Measurements from ENCODE around the gene UBXN11. TPM values are rescaled to one million over a fixed set of nuclear protein-coding genes. Genes with fewer than 3 reads are reported as not detected.

The UBXN11 gene
- total and polyA plus RNA-seq, 2 of the 13 experiments (the other 11 are each of a cell fraction or from before 2014, with no cell fraction given) = 9.3 to 10.4 TPM

DNA sequence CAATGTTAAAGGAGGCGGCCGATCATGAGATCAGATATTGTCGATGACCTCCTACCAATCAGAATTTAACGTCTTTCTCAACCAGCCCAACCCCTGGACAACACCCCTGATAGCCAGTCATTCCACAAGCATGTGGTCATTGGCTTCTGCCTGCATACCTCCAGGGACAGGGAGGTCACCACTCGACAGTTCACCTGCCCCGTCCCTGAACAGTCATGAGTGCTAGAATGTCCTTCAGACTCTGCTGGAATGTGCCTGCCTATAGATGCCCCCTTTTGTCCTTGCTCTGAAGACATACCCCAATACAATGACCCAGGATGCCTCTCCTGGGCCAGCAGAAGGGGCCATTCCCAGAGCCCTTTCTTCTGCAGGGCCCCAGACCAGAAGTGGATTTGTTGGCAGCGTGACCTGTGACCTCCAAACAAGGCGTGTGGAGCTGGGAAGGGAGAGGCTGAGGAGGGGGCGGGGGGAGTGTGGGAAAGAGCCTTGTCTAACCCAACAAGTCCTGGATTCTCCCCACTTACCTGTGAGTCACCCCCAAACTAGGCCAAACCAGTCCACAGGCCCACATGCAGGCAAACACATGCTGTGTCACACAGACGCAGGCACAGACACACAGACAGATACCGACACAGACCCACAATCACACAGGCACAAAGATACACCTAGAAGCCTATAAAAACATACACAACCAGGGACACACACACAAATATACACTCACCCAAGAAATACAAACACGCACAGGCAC lies 45.3 kb upstream of the UBXN11 start (continued):
- TF ChIP-seq SP4 (CRISPR knock-in tag; IDR thresholded peaks at IDR 0.05) (no peak), ELF3 (CRISPR knock-in tag; IDR thresholded peaks at IDR 0.05) (no peak), PAX8 (CRISPR knock-in tag; IDR thresholded peaks at IDR 0.05; ENCODE audit: borderline replicate concordance) (no peak), ATF1 (CRISPR knock-in tag; IDR thresholded peaks at IDR 0.05) (no peak), SOX6 (IDR thresholded peaks at IDR 0.05) (no peak), SOX6 (CRISPR knock-in tag; IDR thresholded peaks at IDR 0.05) (peak; percentile 83), NFATC3 (CRISPR knock-in tag; IDR thresholded peaks at IDR 0.05) (no peak), ARNTL (CRISPR knock-in tag; IDR thresholded peaks at IDR 0.05) (no peak), RXRB (CRISPR knock-in tag; IDR thresholded peaks at IDR 0.05; ENCODE audit: borderline replicate concordance) (peak; percentile 73), HNF4G (IDR thresholded peaks at IDR 0.05; ENCODE audit: borderline replicate concordance, low read depth, low read length) (0 out of 2 replicates have a peak, but pooled peaks have one; percentile 16), HNF4G (CRISPR knock-in tag; IDR thresholded peaks at IDR 0.05; ENCODE audit: borderline replicate concordance, low read depth) (0 out of 2 replicates have a peak, but pooled peaks have one; percentile 25), ZNF614 (CRISPR knock-in tag; IDR thresholded peaks at IDR 0.05; ENCODE audit: borderline replicate concordance) (peak; percentile 69; the same call in 1 of the 2 replicates), PPARG (CRISPR knock-in tag; conservative IDR thresholded peaks at IDR 0.05) (peak; percentile 73), PHB2 (IDR thresholded peaks at IDR 0.05; ENCODE audit: partially characterized antibody) (no peak), ZNF296 (CRISPR knock-in tag; conservative IDR thresholded peaks at IDR 0.05) (no peak; the same call in 1 of the 2 replicates), ZMYM3 (CRISPR knock-in tag; IDR thresholded peaks at IDR 0.05) (peak; percentile 97), GABPA (IDR thresholded peaks at IDR 0.05; ENCODE audit: low read depth, low read length) (no peak), GABPA (CRISPR knock-in tag; IDR thresholded peaks at IDR 0.05; ENCODE audit: low read depth) (no peak), ZNF816 (CRISPR knock-in tag; IDR thresholded peaks at IDR 0.05; ENCODE audit: borderline replicate concordance) (0 out of 2 replicates have a peak, but pooled peaks have one; percentile 17), ZNF883 (CRISPR knock-in tag; IDR thresholded peaks at IDR 0.05; ENCODE audit: not compliant biosample characterization) (no peak), ZNF432 (CRISPR knock-in tag; IDR thresholded peaks at IDR 0.05; ENCODE audit: borderline replicate concordance) (no peak), SIN3B (IDR thresholded peaks at IDR 0.05; ENCODE audit: low read length) (no peak), SP2 (CRISPR knock-in tag; IDR thresholded peaks at IDR 0.05) (no peak), ZNF564 (CRISPR knock-in tag; IDR thresholded peaks at IDR 0.05) (no peak), POLR2A (IDR thresholded peaks at IDR 0.05; ENCODE audit: insufficient read depth in 1 of 2, low read depth in 2 of 2, low read length in 2 of 2) (peak in 1 of 2 experiments; percentile 56; a peak in 2 of 4 replicates)
- TF ChIP-seq, protein P1, sequence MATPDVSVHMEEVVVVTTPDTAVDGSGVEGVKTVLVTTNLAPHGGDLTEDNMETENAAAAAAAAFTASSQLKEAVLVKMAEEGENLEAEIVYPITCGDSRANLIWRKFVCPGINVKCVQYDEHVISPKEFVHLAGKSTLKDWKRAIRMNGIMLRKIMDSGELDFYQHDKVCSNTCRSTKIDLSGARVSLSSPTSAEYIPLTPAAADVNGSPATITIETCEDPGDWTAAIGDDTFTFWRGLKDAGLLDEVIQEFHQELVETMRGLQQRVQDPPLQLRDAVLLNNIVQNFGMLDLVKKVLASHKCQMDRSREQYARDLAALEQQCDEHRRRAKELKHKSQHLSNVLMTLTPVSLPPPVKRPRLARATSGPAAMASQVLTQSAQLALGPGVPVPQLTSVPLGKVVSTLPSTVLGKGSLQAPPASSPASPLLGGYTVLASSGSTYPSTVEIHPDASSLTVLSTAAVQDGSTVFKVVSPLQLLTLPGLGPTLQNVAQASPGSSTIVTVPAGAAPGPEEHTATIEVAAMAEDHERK (CRISPR knock-in tag; IDR thresholded peaks at IDR 0.05; ENCODE audit: low read depth) = no peak
- TF ChIP-seq, protein P2, sequence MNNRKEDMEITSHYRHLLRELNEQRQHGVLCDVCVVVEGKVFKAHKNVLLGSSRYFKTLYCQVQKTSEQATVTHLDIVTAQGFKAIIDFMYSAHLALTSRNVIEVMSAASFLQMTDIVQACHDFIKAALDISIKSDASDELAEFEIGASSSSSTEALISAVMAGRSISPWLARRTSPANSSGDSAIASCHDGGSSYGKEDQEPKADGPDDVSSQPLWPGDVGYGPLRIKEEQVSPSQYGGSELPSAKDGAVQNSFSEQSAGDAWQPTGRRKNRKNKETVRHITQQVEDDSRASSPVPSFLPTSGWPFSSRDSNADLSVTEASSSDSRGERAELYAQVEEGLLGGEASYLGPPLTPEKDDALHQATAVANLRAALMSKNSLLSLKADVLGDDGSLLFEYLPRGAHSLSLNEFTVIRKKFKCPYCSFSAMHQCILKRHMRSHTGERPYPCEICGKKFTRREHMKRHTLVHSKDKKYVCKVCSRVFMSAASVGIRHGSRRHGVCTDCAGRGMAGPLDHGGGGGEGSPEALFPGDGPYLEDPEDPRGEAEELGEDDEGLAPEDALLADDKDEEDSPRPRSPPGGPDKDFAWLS (CRISPR knock-in tag; IDR thresholded peaks at IDR 0.05; ENCODE audit: borderline replicate concordance) = no peak
- TF ChIP-seq, protein P3, sequence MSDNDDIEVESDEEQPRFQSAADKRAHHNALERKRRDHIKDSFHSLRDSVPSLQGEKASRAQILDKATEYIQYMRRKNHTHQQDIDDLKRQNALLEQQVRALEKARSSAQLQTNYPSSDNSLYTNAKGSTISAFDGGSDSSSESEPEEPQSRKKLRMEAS (IDR thresholded peaks at IDR 0.05) = peak; percentile 79
- TF ChIP-seq, protein P4, sequence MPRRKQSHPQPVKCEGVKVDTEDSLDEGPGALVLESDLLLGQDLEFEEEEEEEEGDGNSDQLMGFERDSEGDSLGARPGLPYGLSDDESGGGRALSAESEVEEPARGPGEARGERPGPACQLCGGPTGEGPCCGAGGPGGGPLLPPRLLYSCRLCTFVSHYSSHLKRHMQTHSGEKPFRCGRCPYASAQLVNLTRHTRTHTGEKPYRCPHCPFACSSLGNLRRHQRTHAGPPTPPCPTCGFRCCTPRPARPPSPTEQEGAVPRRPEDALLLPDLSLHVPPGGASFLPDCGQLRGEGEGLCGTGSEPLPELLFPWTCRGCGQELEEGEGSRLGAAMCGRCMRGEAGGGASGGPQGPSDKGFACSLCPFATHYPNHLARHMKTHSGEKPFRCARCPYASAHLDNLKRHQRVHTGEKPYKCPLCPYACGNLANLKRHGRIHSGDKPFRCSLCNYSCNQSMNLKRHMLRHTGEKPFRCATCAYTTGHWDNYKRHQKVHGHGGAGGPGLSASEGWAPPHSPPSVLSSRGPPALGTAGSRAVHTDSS (CRISPR knock-in tag; conservative IDR thresholded peaks at IDR 0.05) = no peak
